ENCODE data around the gene POMGNT1.

Gene POMGNT1

GRCh38 chr1:46181343-46182260 is 16.6 kb downstream of the POMGNT1 start:
- DNase-seq = no peak

GRCh38 chr1:46180082-46180616 is 18.1 kb downstream of the POMGNT1 start:
- no peak for DNase-seq

DNA sequence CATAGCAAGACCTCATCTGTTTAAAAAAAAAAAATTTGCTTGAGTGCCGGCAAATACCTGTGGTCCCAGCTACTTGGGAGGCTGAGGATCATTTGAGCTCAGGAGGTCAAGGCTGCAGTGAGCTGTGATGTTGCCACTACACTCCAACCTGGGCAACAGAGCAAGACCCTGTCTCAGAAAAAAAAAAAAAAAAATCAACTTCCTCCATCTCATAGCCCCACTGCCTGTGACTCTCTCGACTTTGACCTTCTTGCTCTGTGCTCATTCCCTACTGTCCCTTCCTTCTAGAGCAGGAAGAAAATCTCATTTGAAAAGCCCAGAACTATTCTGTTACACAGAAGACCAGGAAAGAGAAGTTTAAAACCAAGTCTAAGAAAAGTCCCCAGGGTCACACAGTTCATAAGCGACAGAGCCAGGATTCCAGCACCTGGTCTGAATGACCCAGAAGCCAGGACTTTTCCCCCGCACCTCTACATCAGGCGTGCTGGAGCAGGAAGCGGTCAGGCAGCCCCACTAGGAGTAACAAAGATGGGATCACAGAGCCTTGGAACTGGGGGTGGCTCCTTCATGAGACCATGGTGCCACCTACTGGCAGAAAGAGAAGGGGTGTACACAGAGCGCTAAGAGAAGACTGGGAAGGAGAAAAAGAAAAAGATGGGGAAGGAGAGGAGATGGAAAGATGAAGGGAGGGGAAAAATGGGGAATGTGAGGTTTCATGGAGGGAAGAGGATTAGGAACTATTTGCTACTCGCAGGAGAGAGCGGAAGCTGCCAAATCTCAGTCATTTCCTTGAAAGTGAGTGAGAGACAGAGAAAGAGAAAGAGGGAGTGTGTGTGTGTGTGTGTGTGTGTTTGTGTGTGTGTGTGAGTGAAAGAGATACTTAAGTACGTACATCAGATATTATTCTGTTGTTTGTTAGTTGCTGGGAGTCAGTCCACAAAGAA is 18.8 kb downstream of the POMGNT1 start:
- peak; percentile 31 for DNase-seq

GRCh38 chr1:46176211-46176865 is 21.9 kb downstream of the POMGNT1 start, which contains the start of gene P3R3URF:
P3R3URF (minus strand) TSS chr1:46176488; CDS start chr1:46176471, 17 bp downstream.
- no peak for DNase-seq

DNA sequence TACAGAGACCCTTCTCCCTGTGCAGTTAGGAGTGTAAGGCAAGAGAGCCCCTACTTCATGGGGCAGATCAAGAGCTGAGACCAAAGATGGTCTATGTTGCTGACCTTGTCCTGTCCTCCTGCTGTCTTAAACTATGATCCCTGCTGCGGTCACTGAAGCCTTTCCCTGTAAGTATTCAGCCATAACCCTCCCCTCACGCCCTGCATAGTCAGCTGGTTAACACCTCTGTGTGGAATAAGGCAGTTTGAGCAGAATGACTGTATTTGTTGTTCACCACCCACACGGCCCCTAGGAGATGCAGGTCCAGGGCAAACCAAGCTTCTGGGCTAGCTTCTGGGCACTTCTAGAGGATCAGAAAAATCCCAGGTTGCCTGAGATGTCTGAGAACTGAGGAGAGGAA is 23.0 kb downstream of the POMGNT1 start:
- no peak for DNase-seq

DNA sequence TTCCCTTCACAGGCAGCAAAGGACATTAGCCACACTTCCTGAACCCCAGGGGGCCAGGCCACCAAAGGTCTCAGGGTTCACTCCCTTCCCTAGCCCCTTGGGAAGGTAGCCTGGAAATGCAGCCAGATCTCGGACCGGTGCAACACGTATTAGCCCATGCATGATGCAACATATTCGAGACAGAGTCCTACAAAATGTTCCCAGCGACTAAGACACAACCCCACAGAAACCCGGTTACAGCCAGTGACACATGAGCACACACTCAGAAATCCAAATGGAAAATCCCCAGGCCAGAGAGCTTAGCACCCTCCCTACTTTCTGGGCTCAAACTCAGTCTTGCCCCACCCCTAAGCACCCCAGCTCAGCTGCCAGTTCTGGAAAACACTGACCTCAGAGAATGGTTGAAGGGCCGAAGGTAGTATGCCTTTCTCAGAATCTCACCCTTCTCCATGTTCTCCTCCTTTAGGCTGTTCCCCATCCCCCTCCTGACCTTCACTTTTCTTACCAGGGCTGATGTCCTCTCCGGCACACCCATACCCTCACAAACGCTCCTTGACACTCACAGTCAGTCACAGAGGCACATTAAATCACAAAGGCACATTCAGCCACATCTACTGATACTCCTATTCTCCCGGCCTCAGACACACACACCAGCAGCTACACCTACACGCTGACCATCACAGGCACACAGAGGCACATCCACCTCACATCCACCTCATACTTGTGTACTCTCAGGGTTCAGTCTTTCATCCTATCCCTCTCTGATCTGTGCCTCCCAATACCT is 23.6 kb downstream of the POMGNT1 start, which contains the start of gene TSPAN1:
Gene TSPAN1, plus strand, starts transcription at position 640 of the 784 bp plus-strand sequence. CDS start 6,021 bp downstream, outside the sequence.
- DNase-seq = no peak

DNA sequence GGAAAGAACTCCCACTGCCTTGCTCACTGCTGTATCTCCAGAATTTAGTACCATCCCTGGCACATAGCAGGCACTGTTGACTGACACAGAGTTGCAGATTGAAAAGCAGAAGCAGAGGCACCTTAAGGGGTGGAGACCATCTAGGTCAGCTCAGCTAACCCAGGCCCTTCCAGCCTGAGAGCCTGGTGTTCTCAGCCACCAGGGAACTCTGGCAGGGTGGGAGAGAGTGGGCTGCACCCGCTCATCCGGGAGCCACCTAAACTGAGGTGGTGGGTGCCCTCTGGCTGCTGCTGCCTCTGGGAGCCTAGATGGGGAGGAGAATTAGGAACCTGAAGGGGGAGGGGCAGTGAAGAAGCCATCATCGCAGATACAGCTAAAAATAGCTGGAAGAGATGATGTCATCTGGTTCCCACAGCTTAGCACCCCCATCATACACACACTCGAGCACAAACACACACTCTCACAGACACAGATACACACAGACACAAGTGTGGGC is 24.8 kb downstream of the POMGNT1 start:
- DNase-seq = no peak

DNA sequence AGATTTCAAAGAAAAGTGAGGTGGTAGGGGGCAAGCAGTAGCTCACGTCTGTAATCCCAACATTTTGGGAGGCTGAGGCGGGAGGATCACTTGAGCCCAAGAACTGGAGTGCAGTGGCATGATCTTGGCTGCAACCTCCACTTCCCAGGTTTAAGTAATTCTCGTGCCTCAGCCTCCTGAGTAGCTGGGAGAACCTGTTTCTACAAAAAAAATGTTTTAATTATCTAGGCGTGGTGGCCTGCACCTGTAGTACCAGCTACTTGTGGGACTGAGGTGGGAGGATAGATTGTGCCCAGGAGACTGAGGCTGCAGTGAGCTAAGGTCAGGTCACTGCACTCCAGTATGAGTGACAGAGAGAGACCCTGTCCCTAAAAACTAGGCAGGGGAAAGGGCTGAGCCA is 25.9 kb downstream of the POMGNT1 start:
- DNase-seq = no peak

GRCh38 chr1:46171871-46172270 is 26.4 kb downstream of the POMGNT1 start:
- no peak for DNase-seq

DNA sequence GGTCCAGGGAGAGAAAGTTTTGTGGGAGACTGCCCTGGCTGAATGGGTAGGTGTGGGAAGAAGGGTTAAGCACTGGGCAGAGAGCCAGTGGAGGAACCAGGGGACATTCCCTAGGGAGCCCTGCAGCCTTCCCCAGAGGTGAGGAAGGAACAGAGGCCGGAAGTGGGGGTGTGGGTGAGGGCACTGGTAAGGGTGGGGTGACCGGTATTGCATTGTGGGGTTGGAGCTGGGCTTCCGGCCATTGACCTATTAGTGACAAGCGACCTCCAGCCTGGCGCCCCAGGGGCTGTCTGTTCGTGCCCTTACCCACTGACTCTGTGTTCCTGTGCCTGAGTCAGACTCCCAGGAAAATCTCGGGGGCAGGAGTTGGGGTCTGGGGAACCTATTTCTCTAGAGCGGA is 26.9 kb downstream of the POMGNT1 start:
- no peak for DNase-seq

DNA sequence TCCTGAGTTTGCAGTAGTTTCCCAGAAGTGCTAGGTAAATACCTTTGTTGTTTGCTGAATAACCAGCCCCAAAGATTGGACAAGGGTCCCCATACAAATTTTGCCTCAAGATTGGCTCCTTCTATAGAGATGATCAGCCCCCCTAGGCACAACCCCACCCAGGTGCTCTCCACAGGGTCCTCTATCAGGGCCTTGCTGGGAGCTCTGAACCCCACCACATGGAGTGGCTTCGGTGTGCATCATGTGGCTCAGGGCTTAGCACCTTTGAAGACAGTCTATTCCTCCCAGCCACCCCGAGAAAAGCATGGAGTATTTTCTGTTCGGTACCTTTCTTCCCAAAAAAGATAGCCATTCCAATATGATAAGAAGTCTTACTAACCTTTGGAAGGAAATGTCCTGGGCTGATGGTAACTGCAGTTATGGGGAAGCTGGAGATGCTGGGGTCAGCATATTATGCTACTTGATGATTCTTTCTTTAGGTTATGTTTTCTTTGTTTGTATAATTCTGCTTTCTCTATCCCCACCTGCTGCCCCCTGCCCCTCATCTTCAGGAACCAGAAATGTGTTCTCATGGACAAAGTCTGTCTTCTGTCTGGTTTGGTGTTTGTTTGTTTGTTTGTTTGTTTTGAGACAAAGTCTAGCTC is 28.3 kb downstream of the POMGNT1 start:
- no peak for DNase-seq

- no peak for DNase-seq
Measured at GRCh38 chr1:46168477-46168876, 29.8 kb downstream of the POMGNT1 start.

GRCh38 chr1:46166521-46167462 is 31.4 kb downstream of the POMGNT1 start:
- DNase-seq = no peak

- no peak for DNase-seq
Measured at GRCh38 chr1:46160212-46160611, 38.0 kb downstream of the POMGNT1 start.

DNA sequence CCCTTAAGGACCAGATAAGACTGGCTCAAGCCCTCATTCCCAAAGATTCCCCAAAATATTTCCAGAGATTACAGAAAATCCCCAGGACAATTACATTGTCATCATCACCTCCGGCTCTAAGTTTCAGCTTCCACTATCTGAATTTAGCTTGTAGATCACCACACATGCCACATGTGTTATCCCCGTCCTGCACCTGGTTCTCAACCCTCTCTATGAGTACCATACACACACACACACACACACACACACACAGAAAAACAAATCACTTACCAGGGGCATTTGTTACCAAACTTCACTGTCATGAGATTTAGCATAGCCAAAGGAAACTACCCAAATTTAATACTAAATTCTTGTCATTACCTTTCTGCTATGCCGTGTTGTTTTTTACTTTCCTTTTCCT is 38.7 kb downstream of the POMGNT1 start:
- no peak for DNase-seq

GRCh38 chr1:46158312-46159281 is 39.6 kb downstream of the POMGNT1 start:
- no peak for DNase-seq

GRCh38 chr1:46157916-46158311 is 40.3 kb downstream of the POMGNT1 start:
- DNase-seq = no peak

GRCh38 chr1:46153732-46154131 is 44.5 kb downstream of the POMGNT1 start:
- no peak for DNase-seq

DNA sequence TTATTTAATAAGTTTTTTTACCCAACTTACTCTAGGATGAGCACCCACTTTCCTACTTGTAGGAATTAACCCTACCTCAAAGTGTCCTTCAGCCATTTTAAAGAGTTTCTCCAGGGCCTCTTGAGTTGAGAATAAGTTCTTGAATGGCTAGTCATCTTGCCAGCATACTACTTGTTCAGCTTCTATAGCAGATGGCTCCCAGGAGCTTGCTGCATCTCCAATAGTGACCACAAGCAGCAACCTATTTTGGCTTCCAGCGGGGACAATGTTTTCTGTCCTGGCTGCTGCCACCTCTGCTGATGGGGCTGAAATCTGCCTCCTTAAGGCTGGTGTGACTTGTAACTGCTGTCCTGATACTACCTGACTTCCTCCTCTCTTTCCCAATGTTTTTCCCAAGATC is 45.0 kb downstream of the POMGNT1 start:
- no peak for DNase-seq
